T-helper 17 cell (primary cell): Measurements from ENCODE around the gene HUS1. TPM values are rescaled to one million over a fixed set of nuclear protein-coding genes. Genes with fewer than 3 reads are reported as not detected.
"Not testable (repeated sequence)": the region's sequence is repeated elsewhere in the genome, so short reads cannot be mapped to it uniquely, and the experiment has no call there.

Experiments
- ATAC-seq: fragments of 150-1000 bp; cut with Tn5 transposase; 2 replicates; pipeline ENCODE4 v1.10.0; 2021; ENCODE audit warnings: mild to moderate bottlenecking, moderate library complexity
- DNase-seq, 3 donors: peaks; one replicate each; pipeline versions ENCODE4 v3.0.0 to v3.0.0-alpha.2; 2020 to 2021
- H3K9me3 ChIP-seq: one replicate; pipeline ENCODE4 v1.7.0; 2013; ENCODE audit warnings: low read length, mild to moderate bottlenecking; ENCODE audit not compliant: control insufficient read depth, poor library complexity, severe bottlenecking
- H3K27ac Mint-ChIP-seq: one replicate; pipeline ENCODE4 v1.8.0; 2022; ENCODE audit warnings: mild to moderate bottlenecking, moderate library complexity, mixed read lengths
- H3K27me3 Mint-ChIP-seq: one replicate; pipeline ENCODE4 v1.8.0; 2022; ENCODE audit warnings: mixed read lengths
- H3K36me3 Mint-ChIP-seq: one replicate; pipeline ENCODE4 v1.8.0; 2022; ENCODE audit warnings: low read depth, mixed read lengths
- H3K4me1 Mint-ChIP-seq: one replicate; pipeline ENCODE4 v1.8.0; 2022; ENCODE audit warnings: mild to moderate bottlenecking, mixed read lengths
- H3K4me3 Mint-ChIP-seq: one replicate; pipeline ENCODE4 v1.8.0; 2022; ENCODE audit warnings: mild to moderate bottlenecking, moderate library complexity, mixed read lengths
- total RNA-seq, 4 donors: library from RNA in 2 of 4; stranded (reverse) in 2 of 4; gene quantifications; one replicate each; pipeline ENCODE4 v1.2.3 and lab custom pipeline; 2022 to 2026

Gene HUS1
- total RNA-seq (10 to 100 TPM; 57.7 to 65.1 TPM), total RNA-seq (lab: John Stamatoyannopoulos, UW) (34.7 to 37.5 reads per million in 2 donors)

- ATAC-seq (peak; percentile 99), DNase-seq (peak; percentile 83 to 91 (median 90))
- Mint-ChIP-seq H3K27ac (peak within 1 kb of the TSS; percentile 100), H3K27me3 (no peaks in the 10 kb centered on the region), H3K4me3 (peak within 1 kb of the TSS; percentile 100), H3K36me3 (peaks cover 12% of the 10 kb centered on the region), H3K4me1 (peaks cover 24% of the 10 kb centered on the region)
- H3K9me3 ChIP-seq: no peaks in the 10 kb centered on the region
Measured at GRCh38 chr7:47979145-47979831, at the start of gene HUS1. Gene HUS1, minus strand, starts transcription at chr7:47979615. Its CDS starts 96 bp downstream, at chr7:47979519.

- Mint-ChIP-seq H3K4me1 (no peaks in the 10 kb centered on the region), H3K4me3 (no peak within 1 kb of the TSS), H3K36me3 (no peaks in the 10 kb centered on the region), H3K27ac (no peak within 1 kb of the TSS), H3K27me3 (peaks cover 25% of the 10 kb centered on the region)
- peaks cover 4% of the 10 kb centered on the region for H3K9me3 ChIP-seq
- DNase-seq (no peak), ATAC-seq (no peak)
Measured at GRCh38 chr7:48028938-48029337, 49.5 kb upstream of the HUS1 start, which contains the start of gene SUN3. Gene SUN3, minus strand, starts transcription at chr7:48029107. Its CDS starts 169 bp downstream, at chr7:48028938.

GRCh38 chr7:48025624-48026023, 46.2 kb upstream of the HUS1 start:
- ATAC-seq (no peak), DNase-seq (no peak)
- peaks cover 4% of the 10 kb centered on the region for H3K9me3 ChIP-seq
- Mint-ChIP-seq H3K4me3 (no peak overlapping the region), H3K27me3 (peaks cover 18% of the 10 kb centered on the region), H3K36me3 (no peaks in the 10 kb centered on the region), H3K27ac (no peak overlapping the region), H3K4me1 (no peaks in the 10 kb centered on the region)

- Mint-ChIP-seq H3K4me1 (no peaks in the 10 kb centered on the region), H3K4me3 (no peak overlapping the region), H3K36me3 (no peaks in the 10 kb centered on the region), H3K27ac (no peak overlapping the region), H3K27me3 (peaks cover 9% of the 10 kb centered on the region)
- ATAC-seq (no peak), DNase-seq (no peak)
- H3K9me3 ChIP-seq: no peaks in the 10 kb centered on the region
Measured at GRCh38 chr7:48017674-48018073, 38.3 kb upstream of the HUS1 start.

- DNase-seq: no peak
- ATAC-seq: no peak
- H3K9me3 ChIP-seq: no peaks in the 10 kb centered on the region
- H3K27ac Mint-ChIP-seq: no peak overlapping the region
- H3K36me3 Mint-ChIP-seq: no peaks in the 10 kb centered on the region
- no peak overlapping the region for H3K4me3 Mint-ChIP-seq
- peaks cover under 1% of the 10 kb centered on the region for H3K4me1 Mint-ChIP-seq
- H3K27me3 Mint-ChIP-seq: peaks cover 9% of the 10 kb centered on the region
Measured at GRCh38 chr7:48016641-48017040, 37.2 kb upstream of the HUS1 start.

- no peak for ATAC-seq
- H3K27ac Mint-ChIP-seq: no peak overlapping the region
- no peaks in the 10 kb centered on the region for H3K9me3 ChIP-seq
- peaks cover 18% of the 10 kb centered on the region for H3K27me3 Mint-ChIP-seq
- H3K36me3 Mint-ChIP-seq: no peaks in the 10 kb centered on the region
- H3K4me1 Mint-ChIP-seq: peaks cover 7% of the 10 kb centered on the region
- H3K4me3 Mint-ChIP-seq: no peak overlapping the region
- no peak for DNase-seq
Measured at GRCh38 chr7:48011951-48012350, 32.5 kb upstream of the HUS1 start.

- H3K9me3 ChIP-seq: no peaks in the 10 kb centered on the region
- ATAC-seq: no peak
- no peak for DNase-seq
- Mint-ChIP-seq H3K4me3 (no peak overlapping the region), H3K27ac (no peak overlapping the region), H3K4me1 (peaks cover 7% of the 10 kb centered on the region), H3K27me3 (peaks cover 21% of the 10 kb centered on the region), H3K36me3 (no peaks in the 10 kb centered on the region)
Measured at GRCh38 chr7:48011323-48011722, 31.9 kb upstream of the HUS1 start.

GRCh38 chr7:48009954-48010353, 30.5 kb upstream of the HUS1 start:
- peaks cover 7% of the 10 kb centered on the region for H3K4me1 Mint-ChIP-seq
- peaks cover 20% of the 10 kb centered on the region for H3K27me3 Mint-ChIP-seq
- no peak overlapping the region for H3K4me3 Mint-ChIP-seq
- no peak overlapping the region for H3K27ac Mint-ChIP-seq
- no peak for ATAC-seq
- H3K9me3 ChIP-seq: no peaks in the 10 kb centered on the region
- no peaks in the 10 kb centered on the region for H3K36me3 Mint-ChIP-seq
- DNase-seq: no peak

- peaks cover 23% of the 10 kb centered on the region for H3K27me3 Mint-ChIP-seq
- no peak overlapping the region for H3K4me3 Mint-ChIP-seq
- H3K4me1 Mint-ChIP-seq: peaks cover 7% of the 10 kb centered on the region
- ATAC-seq: no peak
- no peak overlapping the region for H3K27ac Mint-ChIP-seq
- DNase-seq: no peak
- no peaks in the 10 kb centered on the region for H3K9me3 ChIP-seq
- H3K36me3 Mint-ChIP-seq: no peaks in the 10 kb centered on the region
Measured at GRCh38 chr7:48009257-48009656, 29.8 kb upstream of the HUS1 start.

- no peak for DNase-seq
- peaks cover 7% of the 10 kb centered on the region for H3K4me1 Mint-ChIP-seq
- no peak for ATAC-seq
- H3K27me3 Mint-ChIP-seq: peaks cover 23% of the 10 kb centered on the region
- H3K4me3 Mint-ChIP-seq: no peak overlapping the region
- H3K27ac Mint-ChIP-seq: no peak overlapping the region
- peaks cover 2% of the 10 kb centered on the region for H3K36me3 Mint-ChIP-seq
- no peaks in the 10 kb centered on the region for H3K9me3 ChIP-seq
Measured at GRCh38 chr7:48006866-48007265, 27.5 kb upstream of the HUS1 start.

GRCh38 chr7:48004638-48005037, 25.2 kb upstream of the HUS1 start:
- Mint-ChIP-seq H3K27ac (no peak overlapping the region), H3K4me1 (peaks cover 2% of the 10 kb centered on the region), H3K27me3 (peaks cover 19% of the 10 kb centered on the region), H3K4me3 (no peak overlapping the region), H3K36me3 (peaks cover 2% of the 10 kb centered on the region)
- DNase-seq: no peak
- ATAC-seq: no peak
- no peaks in the 10 kb centered on the region for H3K9me3 ChIP-seq

GRCh38 chr7:48004032-48004431, 24.6 kb upstream of the HUS1 start:
- Mint-ChIP-seq H3K27me3 (peaks cover 19% of the 10 kb centered on the region), H3K4me3 (no peak overlapping the region), H3K36me3 (peaks cover 2% of the 10 kb centered on the region), H3K4me1 (peaks cover 2% of the 10 kb centered on the region), H3K27ac (no peak overlapping the region)
- DNase-seq (no peak), ATAC-seq (no peak)
- H3K9me3 ChIP-seq: no peaks in the 10 kb centered on the region

GRCh38 chr7:48000164-48000563, 20.7 kb upstream of the HUS1 start:
- H3K4me3 Mint-ChIP-seq, ATAC-seq, H3K9me3 ChIP-seq, H3K27me3 Mint-ChIP-seq, H3K4me1 Mint-ChIP-seq, H3K36me3 Mint-ChIP-seq, H3K27ac Mint-ChIP-seq, DNase-seq: not testable (repeated sequence)

- Mint-ChIP-seq H3K4me1 (peaks cover 2% of the 10 kb centered on the region), H3K27me3 (no peaks in the 10 kb centered on the region), H3K4me3 (no peak overlapping the region), H3K27ac (no peak overlapping the region), H3K36me3 (peaks cover 2% of the 10 kb centered on the region)
- H3K9me3 ChIP-seq: no peaks in the 10 kb centered on the region
- ATAC-seq (no peak), DNase-seq (no peak)
Measured at GRCh38 chr7:47999413-47999812, 20.0 kb upstream of the HUS1 start.
